ENCODE measurements around the gene CCDC112.

The CCDC112 gene

GRCh38 chr5:115319007-115319406 lies 22.6 kb upstream of the CCDC112 start:
- Histone ChIP-seq H2AFZ (ENCODE audit: low read length) (no peak overlapping the region), H2BK15ac (ENCODE audit: low read length) (no peak overlapping the region), H3K27me3 (ENCODE audit: control insufficient read depth in 3 of 3, insufficient read depth in 3 of 3, low read depth in 1 of 3, low read length in 3 of 3) (peaks cover 0 to 5% (median 0%) of the 10 kb centered on the region in 3 experiments), H3K4me1 (ENCODE audit: control insufficient read depth in 2 of 2, insufficient read depth in 1 of 2, low read depth in 1 of 2, low read length in 2 of 2) (no peaks in the 10 kb centered on the region), H3K23ac (ENCODE audit: low read depth, low read length, poor library complexity) (no peak overlapping the region), H2BK12ac (ENCODE audit: low read length) (no peak overlapping the region), H3K36me3 (replicated peaks in 1 of 2; ENCODE audit: control insufficient read depth in 2 of 2, insufficient read depth in 2 of 2, low read length in 2 of 2) (no peaks in the 10 kb centered on the region), H3K79me1 (ENCODE audit: low read depth, low read length) (no peaks in the 10 kb centered on the region), H3K14ac (ENCODE audit: low read length) (no peak overlapping the region), H4K8ac (ENCODE audit: low read depth, low read length) (no peak overlapping the region), H2BK120ac (ENCODE audit: low read depth, low read length) (no peak overlapping the region), H4K91ac (ENCODE audit: low read depth, low read length, poor library complexity) (no peak overlapping the region), H3K9me3 (replicated peaks in 1 of 2; ENCODE audit: control insufficient read depth in 2 of 2, insufficient read depth in 1 of 2, low read depth in 1 of 2, low read length in 2 of 2) (no peaks in the 10 kb centered on the region), H3K18ac (ENCODE audit: low read length) (no peak overlapping the region), H3K4me3 (ENCODE audit: low read length in 2 of 2) (no peak overlapping the region), H2BK5ac (ENCODE audit: low read length) (no peak overlapping the region), H3K9ac (ENCODE audit: low read depth, low read length, poor library complexity) (no peak overlapping the region), H2AK5ac (ENCODE audit: low read depth, low read length) (no peak overlapping the region), H3K27ac (replicated peaks; ENCODE audit: low read length) (no peak overlapping the region), H3K4ac (ENCODE audit: low read length) (no peak overlapping the region), H3K4me2 (ENCODE audit: insufficient read depth, low read length, poor library complexity, severe bottlenecking) (no peak overlapping the region)
- no CpG with 5 or more reads among the region's 1 CpG for WGBS, 2 donors (ENCODE audit: extremely low coverage in 2 of 2, insufficient read length in 2 of 2, insufficient replicate concordance in 1 of 2)
- DNase-seq (ENCODE audit: low spot score): no peak

DNA sequence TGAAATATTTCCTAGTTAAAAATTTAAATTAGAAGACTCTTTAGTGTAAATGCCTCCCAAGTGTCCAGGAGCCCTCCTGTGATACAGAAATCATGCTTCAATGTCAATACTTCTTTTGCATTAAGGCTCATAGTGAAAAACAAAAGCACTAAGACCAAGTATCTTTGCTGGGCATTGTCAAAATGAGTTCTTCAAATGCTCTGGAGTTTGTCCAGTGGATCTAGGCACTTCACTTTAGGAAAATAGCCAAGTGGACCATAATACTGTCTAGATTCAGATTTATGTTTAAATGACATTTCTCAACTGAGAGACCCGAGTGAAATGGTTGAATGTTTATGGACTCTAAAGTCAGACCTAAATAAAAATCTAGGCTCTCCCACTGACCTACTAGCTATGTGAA lies 21.3 kb upstream of the CCDC112 start:
- Histone ChIP-seq H3K14ac (ENCODE audit: low read length) (no peak overlapping the region), H3K18ac (ENCODE audit: low read length) (no peak overlapping the region), H2BK5ac (ENCODE audit: low read length) (no peak overlapping the region), H2AFZ (ENCODE audit: low read length) (no peak overlapping the region), H3K27me3 (ENCODE audit: control insufficient read depth in 3 of 3, insufficient read depth in 3 of 3, low read depth in 1 of 3, low read length in 3 of 3) (peaks cover 0 to 5% (median 0%) of the 10 kb centered on the region in 3 experiments), H2AK5ac (ENCODE audit: low read depth, low read length) (no peak overlapping the region), H3K9ac (ENCODE audit: low read depth, low read length, poor library complexity) (no peak overlapping the region), H3K79me1 (ENCODE audit: low read depth, low read length) (no peaks in the 10 kb centered on the region), H3K4ac (ENCODE audit: low read length) (no peak overlapping the region), H4K8ac (ENCODE audit: low read depth, low read length) (no peak overlapping the region), H2BK15ac (ENCODE audit: low read length) (no peak overlapping the region), H3K4me1 (ENCODE audit: control insufficient read depth in 2 of 2, insufficient read depth in 1 of 2, low read depth in 1 of 2, low read length in 2 of 2) (no peaks in the 10 kb centered on the region), H4K91ac (ENCODE audit: low read depth, low read length, poor library complexity) (no peak overlapping the region), H2BK120ac (ENCODE audit: low read depth, low read length) (no peak overlapping the region), H3K36me3 (replicated peaks in 1 of 2; ENCODE audit: control insufficient read depth in 2 of 2, insufficient read depth in 2 of 2, low read length in 2 of 2) (no peaks in the 10 kb centered on the region), H2BK12ac (ENCODE audit: low read length) (no peak overlapping the region), H3K4me3 (ENCODE audit: low read length in 2 of 2) (no peak overlapping the region), H3K9me3 (replicated peaks in 1 of 2; ENCODE audit: control insufficient read depth in 2 of 2, insufficient read depth in 1 of 2, low read depth in 1 of 2, low read length in 2 of 2) (no peaks in the 10 kb centered on the region), H3K23ac (ENCODE audit: low read depth, low read length, poor library complexity) (no peak overlapping the region), H3K4me2 (ENCODE audit: insufficient read depth, low read length, poor library complexity, severe bottlenecking) (no peak overlapping the region), H3K27ac (replicated peaks; ENCODE audit: low read length) (no peak overlapping the region)
- DNase-seq (ENCODE audit: low spot score): no peak
- no CpG with 5 or more reads among the region's 1 CpG for WGBS, 2 donors (ENCODE audit: extremely low coverage in 2 of 2, insufficient read length in 2 of 2, insufficient replicate concordance in 1 of 2)

DNA sequence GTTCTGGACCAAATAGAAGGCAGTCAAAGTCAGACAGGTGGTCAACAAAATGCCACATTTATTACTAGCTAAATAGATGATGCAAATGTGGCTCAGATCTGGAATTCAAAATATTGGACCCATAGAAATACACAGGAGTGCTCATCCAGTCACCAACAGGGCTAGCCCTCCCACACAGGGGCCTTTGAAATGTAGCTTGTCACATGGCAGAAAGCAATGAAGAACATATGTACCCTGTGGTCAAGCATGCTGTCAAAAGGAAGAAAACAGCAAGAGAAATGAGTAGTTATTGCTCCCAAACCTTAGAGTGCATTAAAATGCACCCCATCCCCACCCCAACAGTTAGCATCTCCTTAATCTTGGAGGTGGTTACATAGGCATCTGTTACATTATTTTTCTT lies 20.9 kb upstream of the CCDC112 start:
- Histone ChIP-seq H3K4me1 (ENCODE audit: control insufficient read depth in 2 of 2, insufficient read depth in 1 of 2, low read depth in 1 of 2, low read length in 2 of 2) (no peaks in the 10 kb centered on the region), H3K36me3 (replicated peaks in 1 of 2; ENCODE audit: control insufficient read depth in 2 of 2, insufficient read depth in 2 of 2, low read length in 2 of 2) (no peaks in the 10 kb centered on the region), H3K14ac (ENCODE audit: low read length) (no peak overlapping the region), H2BK120ac (ENCODE audit: low read depth, low read length) (no peak overlapping the region), H3K9me3 (replicated peaks in 1 of 2; ENCODE audit: control insufficient read depth in 2 of 2, insufficient read depth in 1 of 2, low read depth in 1 of 2, low read length in 2 of 2) (no peaks in the 10 kb centered on the region), H2BK15ac (ENCODE audit: low read length) (no peak overlapping the region), H3K4me3 (ENCODE audit: low read length in 2 of 2) (no peak overlapping the region), H3K27me3 (ENCODE audit: control insufficient read depth in 3 of 3, insufficient read depth in 3 of 3, low read depth in 1 of 3, low read length in 3 of 3) (peaks cover 0 to 5% (median 0%) of the 10 kb centered on the region in 3 experiments), H4K91ac (ENCODE audit: low read depth, low read length, poor library complexity) (no peak overlapping the region), H3K18ac (ENCODE audit: low read length) (no peak overlapping the region), H2AFZ (ENCODE audit: low read length) (no peak overlapping the region), H3K79me1 (ENCODE audit: low read depth, low read length) (no peaks in the 10 kb centered on the region), H2BK12ac (ENCODE audit: low read length) (no peak overlapping the region), H3K4me2 (ENCODE audit: insufficient read depth, low read length, poor library complexity, severe bottlenecking) (no peak overlapping the region), H4K8ac (ENCODE audit: low read depth, low read length) (no peak overlapping the region), H3K27ac (replicated peaks; ENCODE audit: low read length) (no peak overlapping the region), H3K4ac (ENCODE audit: low read length) (no peak overlapping the region), H3K9ac (ENCODE audit: low read depth, low read length, poor library complexity) (no peak overlapping the region), H3K23ac (ENCODE audit: low read depth, low read length, poor library complexity) (no peak overlapping the region), H2BK5ac (ENCODE audit: low read length) (no peak overlapping the region), H2AK5ac (ENCODE audit: low read depth, low read length) (no peak overlapping the region)
- no peak for DNase-seq (ENCODE audit: low spot score)

DNA sequence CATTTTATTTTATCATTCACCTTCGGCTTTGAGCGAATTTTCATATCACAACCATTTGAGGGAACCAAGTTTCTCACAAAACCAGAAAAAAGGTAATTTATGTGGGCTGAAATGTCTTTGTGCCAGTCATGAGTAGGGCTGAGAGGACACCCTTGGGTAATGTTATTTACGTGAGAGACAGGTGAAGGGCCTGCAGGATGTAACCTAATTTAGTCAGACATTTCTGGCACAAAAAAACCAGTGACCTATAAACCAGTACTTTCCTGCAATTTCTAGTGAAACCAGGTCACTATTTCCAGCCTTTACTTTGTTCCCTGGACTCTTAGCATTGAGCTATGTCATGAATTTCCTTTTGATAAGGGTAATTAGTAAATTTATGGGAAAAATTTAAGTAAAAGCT lies 17.2 kb upstream of the CCDC112 start:
- H3K18ac ChIP-seq (ENCODE audit: low read length): no peak overlapping the region
- H3K27ac ChIP-seq (replicated peaks; ENCODE audit: low read length): no peak overlapping the region
- H2AFZ ChIP-seq (ENCODE audit: low read length): no peak overlapping the region
- no peaks in the 10 kb centered on the region for H3K9me3 ChIP-seq (replicated peaks in 1 of 2; ENCODE audit: control insufficient read depth in 2 of 2, insufficient read depth in 1 of 2, low read depth in 1 of 2, low read length in 2 of 2)
- no peak overlapping the region for H4K91ac ChIP-seq (ENCODE audit: low read depth, low read length, poor library complexity)
- H3K4me2 ChIP-seq (ENCODE audit: insufficient read depth, low read length, poor library complexity, severe bottlenecking): no peak overlapping the region
- no peaks in the 10 kb centered on the region for H3K4me1 ChIP-seq (ENCODE audit: control insufficient read depth in 2 of 2, insufficient read depth in 1 of 2, low read depth in 1 of 2, low read length in 2 of 2)
- no peak overlapping the region for H2BK5ac ChIP-seq (ENCODE audit: low read length)
- H3K4ac ChIP-seq (ENCODE audit: low read length): no peak overlapping the region
- H2BK120ac ChIP-seq (ENCODE audit: low read depth, low read length): no peak overlapping the region
- H2BK12ac ChIP-seq (ENCODE audit: low read length): no peak overlapping the region
- no peak for DNase-seq (ENCODE audit: low spot score)
- no peak overlapping the region for H2AK5ac ChIP-seq (ENCODE audit: low read depth, low read length)
- no peak overlapping the region for H2BK15ac ChIP-seq (ENCODE audit: low read length)
- no peak overlapping the region for H3K4me3 ChIP-seq (ENCODE audit: low read length in 2 of 2)
- H3K23ac ChIP-seq (ENCODE audit: low read depth, low read length, poor library complexity): no peak overlapping the region
- H3K36me3 ChIP-seq (replicated peaks in 1 of 2; ENCODE audit: control insufficient read depth in 2 of 2, insufficient read depth in 2 of 2, low read length in 2 of 2): no peaks in the 10 kb centered on the region
- WGBS, 2 donors (ENCODE audit: extremely low coverage in 2 of 2, insufficient read length in 2 of 2, insufficient replicate concordance in 1 of 2): no CpG with 5 or more reads among the region's 3 CpGs
- H3K79me1 ChIP-seq (ENCODE audit: low read depth, low read length): no peaks in the 10 kb centered on the region
- H4K8ac ChIP-seq (ENCODE audit: low read depth, low read length): no peak overlapping the region
- peaks cover 0 to 5% (median 2%) of the 10 kb centered on the region in 3 experiments for H3K27me3 ChIP-seq (ENCODE audit: control insufficient read depth in 3 of 3, insufficient read depth in 3 of 3, low read depth in 1 of 3, low read length in 3 of 3)
- no peak overlapping the region for H3K14ac ChIP-seq (ENCODE audit: low read length)
- H3K9ac ChIP-seq (ENCODE audit: low read depth, low read length, poor library complexity): no peak overlapping the region
